Measurements from ENCODE around the gene FBN2. TPM values are rescaled to one million over a fixed set of nuclear protein-coding genes. Genes with fewer than 3 reads are reported as not detected.

Gene FBN2
- total RNA-seq, 1 experiment from 2014 or later, result 193 TPM

DNA sequence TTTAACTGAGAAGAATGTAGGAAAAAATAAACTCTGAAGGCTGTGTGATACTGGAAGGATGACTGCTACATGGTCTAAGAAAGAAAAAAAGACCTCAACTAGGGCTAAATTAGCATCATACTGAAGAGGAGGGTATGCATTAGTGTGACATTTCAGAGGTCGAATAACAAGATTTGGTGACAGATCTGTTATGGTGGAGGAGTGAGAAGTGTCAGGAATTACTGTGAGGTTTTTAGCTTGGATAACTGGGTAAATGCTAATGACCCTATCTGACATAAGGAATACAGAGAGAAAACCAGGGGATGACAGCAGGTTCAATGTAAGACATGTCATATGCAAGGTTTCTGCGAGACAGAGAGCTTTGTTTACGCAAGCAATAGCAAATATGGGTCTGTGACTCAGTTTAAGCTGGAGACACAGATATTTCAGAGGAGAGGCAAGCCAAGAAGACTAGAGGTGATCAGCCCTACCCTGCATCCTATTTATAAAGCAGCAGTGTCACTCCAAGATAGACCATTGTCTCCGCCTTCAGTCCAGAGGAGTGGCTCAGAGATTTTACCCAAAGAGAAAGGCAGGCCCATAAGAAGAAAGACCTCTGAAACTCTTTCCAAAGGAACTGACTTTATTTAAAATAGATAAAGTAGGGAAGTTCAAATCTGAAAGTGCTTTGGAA, 44.3 kb downstream of the FBN2 start:
- TF ChIP-seq, protein P1, sequence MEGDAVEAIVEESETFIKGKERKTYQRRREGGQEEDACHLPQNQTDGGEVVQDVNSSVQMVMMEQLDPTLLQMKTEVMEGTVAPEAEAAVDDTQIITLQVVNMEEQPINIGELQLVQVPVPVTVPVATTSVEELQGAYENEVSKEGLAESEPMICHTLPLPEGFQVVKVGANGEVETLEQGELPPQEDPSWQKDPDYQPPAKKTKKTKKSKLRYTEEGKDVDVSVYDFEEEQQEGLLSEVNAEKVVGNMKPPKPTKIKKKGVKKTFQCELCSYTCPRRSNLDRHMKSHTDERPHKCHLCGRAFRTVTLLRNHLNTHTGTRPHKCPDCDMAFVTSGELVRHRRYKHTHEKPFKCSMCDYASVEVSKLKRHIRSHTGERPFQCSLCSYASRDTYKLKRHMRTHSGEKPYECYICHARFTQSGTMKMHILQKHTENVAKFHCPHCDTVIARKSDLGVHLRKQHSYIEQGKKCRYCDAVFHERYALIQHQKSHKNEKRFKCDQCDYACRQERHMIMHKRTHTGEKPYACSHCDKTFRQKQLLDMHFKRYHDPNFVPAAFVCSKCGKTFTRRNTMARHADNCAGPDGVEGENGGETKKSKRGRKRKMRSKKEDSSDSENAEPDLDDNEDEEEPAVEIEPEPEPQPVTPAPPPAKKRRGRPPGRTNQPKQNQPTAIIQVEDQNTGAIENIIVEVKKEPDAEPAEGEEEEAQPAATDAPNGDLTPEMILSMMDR (IDR thresholded peaks at IDR 0.05; ENCODE audit: unreplicated experiment), result no peak

DNA sequence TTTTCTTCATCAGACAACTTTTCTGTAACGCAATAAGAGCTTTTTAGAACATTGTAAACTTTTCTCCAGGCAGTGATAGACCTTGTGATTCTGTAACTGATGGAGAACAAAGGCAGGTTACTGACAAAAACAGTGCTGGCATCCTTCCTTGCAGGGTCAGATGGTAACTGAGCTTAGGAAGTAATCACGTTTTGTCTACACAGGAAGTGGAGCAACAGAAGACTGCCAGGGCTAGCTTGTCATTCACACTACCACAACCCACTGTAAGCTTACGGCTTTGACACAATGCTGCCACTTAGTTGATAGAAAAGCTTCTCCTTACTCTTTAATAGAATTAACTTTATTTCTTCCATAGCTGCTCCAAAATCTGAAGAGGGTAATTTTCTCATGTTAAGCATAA, 46.8 kb downstream of the FBN2 start:
- DNase-seq (ENCODE audit: unreplicated experiment), result peak; percentile 21
- ChIA-PET POLR2A (no interaction called here), CTCF (interaction anchor here (0.7 to 1.7 kb wide), 6 partner anchors 8 to 277 kb away, joined by 3 to 4 read pairs (median 4); no protein-coding TSS in a partner anchor)
- Mint-ChIP-seq H3K27ac (ENCODE audit: low read depth, unreplicated experiment) (no peak overlapping the region), H3K27me3 (ENCODE audit: insufficient read depth, unreplicated experiment) (no peaks in the 10 kb centered on the region), H3K36me3 (ENCODE audit: insufficient read depth, unreplicated experiment) (peaks cover 10% of the 10 kb centered on the region), H3K4me1 (ENCODE audit: insufficient read depth, unreplicated experiment) (no peaks in the 10 kb centered on the region), H3K4me3 (ENCODE audit: unreplicated experiment) (no peak overlapping the region), H3K9me3 (ENCODE audit: unreplicated experiment) (no peaks in the 10 kb centered on the region)
- TF ChIP-seq, protein P1 (IDR thresholded peaks at IDR 0.05; ENCODE audit: unreplicated experiment), result no peak
- BruUV-seq (replicated peaks), result no TSS peak
- intact Hi-C loops (cut with micrococcal nuclease), result loop anchor here (10.0 kb wide), 2 partner anchors 146 to 746 kb away; no protein-coding TSS in a partner anchor

More for the DNA sequence above, 44.3 kb downstream of the FBN2 start:
- Mint-ChIP-seq H3K4me1 (ENCODE audit: insufficient read depth, unreplicated experiment) (no peaks in the 10 kb centered on the region), H3K27ac (ENCODE audit: low read depth, unreplicated experiment) (no peak overlapping the region), H3K9me3 (ENCODE audit: unreplicated experiment) (no peaks in the 10 kb centered on the region), H3K4me3 (ENCODE audit: unreplicated experiment) (no peak overlapping the region), H3K36me3 (ENCODE audit: insufficient read depth, unreplicated experiment) (peaks cover 10% of the 10 kb centered on the region), H3K27me3 (ENCODE audit: insufficient read depth, unreplicated experiment) (no peaks in the 10 kb centered on the region)
- CTCF ChIA-PET, result interaction anchor here (0.5 to 2.0 kb wide), 7 partner anchors 14 to 309 kb away, joined by 3 to 6 read pairs (median 4); no protein-coding TSS in a partner anchor
- DNase-seq (ENCODE audit: unreplicated experiment), result peak; percentile 16
- intact Hi-C loops (cut with micrococcal nuclease), result loop anchor here (10.0 kb wide), 2 partner anchors 149 to 749 kb away; no protein-coding TSS in a partner anchor
- no TSS peak for BruUV-seq (replicated peaks)
- POLR2A ChIA-PET, result interaction anchor here (0.8 to 0.9 kb wide), 2 partner anchors 12 to 51 kb away, joined by 3 to 4 read pairs; no protein-coding TSS in a partner anchor

DNA sequence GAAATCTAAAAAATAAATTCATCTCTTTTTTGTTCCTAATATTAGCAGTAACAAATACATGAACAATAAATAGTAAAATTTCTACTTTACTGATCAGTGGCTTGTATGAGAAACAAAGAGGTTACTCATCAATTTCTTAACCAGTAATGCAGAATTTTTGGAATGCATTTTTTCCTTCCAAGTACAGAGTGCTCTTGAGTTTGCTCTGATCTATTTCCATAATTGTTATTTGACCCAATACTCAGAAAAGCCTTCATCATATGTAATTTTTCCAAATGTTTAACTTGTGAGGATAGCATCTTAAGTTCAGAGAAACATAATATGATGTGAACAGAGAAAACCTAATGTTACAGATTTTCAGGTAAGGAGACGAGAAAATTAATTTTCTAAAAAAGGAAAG, 47.3 kb downstream of the FBN2 start:
- POLR2A ChIA-PET, result no interaction called here
- intact Hi-C loops (cut with micrococcal nuclease), result loop anchor here (10.0 kb wide), 2 partner anchors 146 to 746 kb away; no protein-coding TSS in a partner anchor
- DNase-seq (ENCODE audit: unreplicated experiment), result no peak
- TF ChIP-seq, protein P1 (IDR thresholded peaks at IDR 0.05; ENCODE audit: unreplicated experiment), result no peak
- no TSS peak for BruUV-seq (replicated peaks)
- H3K36me3 Mint-ChIP-seq (ENCODE audit: insufficient read depth, unreplicated experiment), result peaks cover 10% of the 10 kb centered on the region
- H3K4me1 Mint-ChIP-seq (ENCODE audit: insufficient read depth, unreplicated experiment), result no peaks in the 10 kb centered on the region
- no peaks in the 10 kb centered on the region for H3K9me3 Mint-ChIP-seq (ENCODE audit: unreplicated experiment)
- no peak overlapping the region for H3K4me3 Mint-ChIP-seq (ENCODE audit: unreplicated experiment)
- no peaks in the 10 kb centered on the region for H3K27me3 Mint-ChIP-seq (ENCODE audit: insufficient read depth, unreplicated experiment)
- CTCF ChIA-PET, result interaction anchor here (0.7 to 1.7 kb wide), 6 partner anchors 8 to 277 kb away, joined by 3 to 4 read pairs (median 4); no protein-coding TSS in a partner anchor
- no peak overlapping the region for H3K27ac Mint-ChIP-seq (ENCODE audit: low read depth, unreplicated experiment)

DNA sequence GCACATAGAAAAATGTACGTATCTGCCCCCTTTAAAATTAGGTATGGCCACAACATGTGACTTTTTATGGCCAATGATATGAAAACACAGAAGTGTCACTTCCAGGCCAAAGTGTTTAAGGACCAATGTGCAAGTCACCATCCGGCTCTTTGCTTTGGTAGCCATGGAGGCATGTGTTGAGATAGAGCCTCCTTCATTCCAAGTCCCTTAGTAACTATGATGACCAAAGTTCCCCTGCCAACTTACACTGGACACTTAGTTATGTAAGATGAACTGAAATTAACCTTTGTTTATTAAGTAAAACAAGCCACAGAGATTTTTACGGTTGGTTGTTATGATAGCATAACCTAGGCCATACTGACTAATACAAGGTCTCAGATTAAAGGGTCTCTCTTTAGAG, 51.0 kb downstream of the FBN2 start:
- TF ChIP-seq, protein P1 (IDR thresholded peaks at IDR 0.05; ENCODE audit: unreplicated experiment), result no peak
- intact Hi-C loops (cut with micrococcal nuclease), result no loop called here
- no peak overlapping the region for H3K27ac Mint-ChIP-seq (ENCODE audit: low read depth, unreplicated experiment)
- H3K9me3 Mint-ChIP-seq (ENCODE audit: unreplicated experiment), result no peaks in the 10 kb centered on the region
- ChIA-PET POLR2A (interaction anchor here (0.7 kb wide), 2 partner anchors 44 to 259 kb away, joined by 3 read pairs; no protein-coding TSS in a partner anchor), CTCF (interaction anchor here (0.7 kb wide), 1 partner anchor 270 kb away, joined by 3 read pairs; no protein-coding TSS in a partner anchor)
- no TSS peak for BruUV-seq (replicated peaks)
- no peak for DNase-seq (ENCODE audit: unreplicated experiment)
- peaks cover 16% of the 10 kb centered on the region for H3K36me3 Mint-ChIP-seq (ENCODE audit: insufficient read depth, unreplicated experiment)
- no peaks in the 10 kb centered on the region for H3K27me3 Mint-ChIP-seq (ENCODE audit: insufficient read depth, unreplicated experiment)
- H3K4me1 Mint-ChIP-seq (ENCODE audit: insufficient read depth, unreplicated experiment), result no peaks in the 10 kb centered on the region
- H3K4me3 Mint-ChIP-seq (ENCODE audit: unreplicated experiment), result no peak overlapping the region
